Measurements from ENCODE around the gene ADAP1. TPM values are rescaled to one million over a fixed set of nuclear protein-coding genes. Genes with fewer than 3 reads are reported as not detected.

Gene ADAP1
- total and polyA plus RNA-seq, 2 of the 13 experiments (the other 11 are each of a cell fraction or from before 2014, with no cell fraction given) = 10.5 to 24.6 TPM

DNA sequence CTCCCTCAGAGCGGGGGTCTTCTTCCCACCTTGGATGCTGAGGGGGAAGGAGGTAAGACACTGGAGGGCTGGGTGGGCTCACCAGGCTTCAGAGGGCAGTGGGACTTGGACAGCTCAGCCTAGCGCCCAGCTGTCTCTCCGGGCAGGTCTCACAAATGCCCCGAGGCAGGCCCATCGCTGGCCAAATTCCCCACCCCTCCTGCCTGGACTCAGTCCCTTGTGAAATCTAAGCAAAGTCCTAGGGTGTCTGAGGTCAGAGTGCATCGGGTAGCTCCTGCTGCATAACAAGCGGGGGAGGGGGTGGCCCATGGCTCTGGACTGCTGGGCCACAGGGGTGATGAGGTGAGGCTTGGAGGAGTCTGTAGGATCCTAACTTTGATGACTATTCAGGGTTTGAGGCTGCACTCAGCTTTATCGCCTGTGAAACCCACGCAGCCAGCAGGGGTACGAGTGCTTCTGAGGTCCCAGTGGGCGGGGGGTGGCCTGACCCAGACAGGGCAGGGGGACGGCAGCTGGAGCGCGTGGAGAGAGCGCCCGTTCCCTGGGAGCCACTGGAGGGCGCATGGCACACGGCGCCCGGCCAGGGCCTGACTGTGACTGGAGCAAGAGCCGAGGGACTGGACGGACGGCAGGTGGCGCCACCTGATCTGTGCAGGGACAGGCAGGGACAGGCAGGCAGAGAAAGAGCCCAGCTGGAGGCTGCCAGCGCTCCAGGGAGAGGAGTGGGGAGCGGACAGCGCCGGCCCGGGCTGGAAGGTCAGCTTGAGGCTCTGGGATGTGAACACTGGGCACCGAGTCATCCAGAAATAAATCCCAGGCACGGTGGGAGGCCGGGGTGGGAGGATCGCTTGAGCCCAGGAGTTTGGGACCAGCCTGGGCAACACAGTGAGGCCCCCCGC, 38.5 kb upstream of the ADAP1 start (continued):
- TF ChIP-seq, protein P1, sequence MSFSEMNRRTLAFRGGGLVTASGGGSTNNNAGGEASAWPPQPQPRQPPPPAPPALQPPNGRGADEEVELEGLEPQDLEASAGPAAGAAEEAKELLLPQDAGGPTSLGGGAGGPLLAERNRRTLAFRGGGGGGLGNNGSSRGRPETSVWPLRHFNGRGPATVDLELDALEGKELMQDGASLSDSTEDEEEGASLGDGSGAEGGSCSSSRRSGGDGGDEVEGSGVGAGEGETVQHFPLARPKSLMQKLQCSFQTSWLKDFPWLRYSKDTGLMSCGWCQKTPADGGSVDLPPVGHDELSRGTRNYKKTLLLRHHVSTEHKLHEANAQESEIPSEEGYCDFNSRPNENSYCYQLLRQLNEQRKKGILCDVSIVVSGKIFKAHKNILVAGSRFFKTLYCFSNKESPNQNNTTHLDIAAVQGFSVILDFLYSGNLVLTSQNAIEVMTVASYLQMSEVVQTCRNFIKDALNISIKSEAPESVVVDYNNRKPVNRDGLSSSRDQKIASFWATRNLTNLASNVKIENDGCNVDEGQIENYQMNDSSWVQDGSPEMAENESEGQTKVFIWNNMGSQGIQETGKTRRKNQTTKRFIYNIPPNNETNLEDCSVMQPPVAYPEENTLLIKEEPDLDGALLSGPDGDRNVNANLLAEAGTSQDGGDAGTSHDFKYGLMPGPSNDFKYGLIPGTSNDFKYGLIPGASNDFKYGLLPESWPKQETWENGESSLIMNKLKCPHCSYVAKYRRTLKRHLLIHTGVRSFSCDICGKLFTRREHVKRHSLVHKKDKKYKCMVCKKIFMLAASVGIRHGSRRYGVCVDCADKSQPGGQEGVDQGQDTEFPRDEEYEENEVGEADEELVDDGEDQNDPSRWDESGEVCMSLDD (CRISPR knock-in tag; IDR thresholded peaks at IDR 0.05; ENCODE audit: borderline replicate concordance) = 0 out of 2 replicates have a peak, but pooled peaks have one; percentile 69
- no peak for TF ChIP-seq ZNF10 (CRISPR knock-in tag; IDR thresholded peaks at IDR 0.05; ENCODE audit: borderline replicate concordance, low read depth)
- TF ChIP-seq GTF2F1 (IDR thresholded peaks at IDR 0.05; ENCODE audit: low read length) = no peak; the same call in 1 of the 2 replicates
- TF ChIP-seq MLLT10 (CRISPR knock-in tag; IDR thresholded peaks at IDR 0.05) = no peak
- TF ChIP-seq, protein P2, sequence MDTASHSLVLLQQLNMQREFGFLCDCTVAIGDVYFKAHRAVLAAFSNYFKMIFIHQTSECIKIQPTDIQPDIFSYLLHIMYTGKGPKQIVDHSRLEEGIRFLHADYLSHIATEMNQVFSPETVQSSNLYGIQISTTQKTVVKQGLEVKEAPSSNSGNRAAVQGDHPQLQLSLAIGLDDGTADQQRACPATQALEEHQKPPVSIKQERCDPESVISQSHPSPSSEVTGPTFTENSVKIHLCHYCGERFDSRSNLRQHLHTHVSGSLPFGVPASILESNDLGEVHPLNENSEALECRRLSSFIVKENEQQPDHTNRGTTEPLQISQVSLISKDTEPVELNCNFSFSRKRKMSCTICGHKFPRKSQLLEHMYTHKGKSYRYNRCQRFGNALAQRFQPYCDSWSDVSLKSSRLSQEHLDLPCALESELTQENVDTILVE (CRISPR knock-in tag; IDR thresholded peaks at IDR 0.05) = peak; percentile 95
- TF ChIP-seq, protein P3, sequence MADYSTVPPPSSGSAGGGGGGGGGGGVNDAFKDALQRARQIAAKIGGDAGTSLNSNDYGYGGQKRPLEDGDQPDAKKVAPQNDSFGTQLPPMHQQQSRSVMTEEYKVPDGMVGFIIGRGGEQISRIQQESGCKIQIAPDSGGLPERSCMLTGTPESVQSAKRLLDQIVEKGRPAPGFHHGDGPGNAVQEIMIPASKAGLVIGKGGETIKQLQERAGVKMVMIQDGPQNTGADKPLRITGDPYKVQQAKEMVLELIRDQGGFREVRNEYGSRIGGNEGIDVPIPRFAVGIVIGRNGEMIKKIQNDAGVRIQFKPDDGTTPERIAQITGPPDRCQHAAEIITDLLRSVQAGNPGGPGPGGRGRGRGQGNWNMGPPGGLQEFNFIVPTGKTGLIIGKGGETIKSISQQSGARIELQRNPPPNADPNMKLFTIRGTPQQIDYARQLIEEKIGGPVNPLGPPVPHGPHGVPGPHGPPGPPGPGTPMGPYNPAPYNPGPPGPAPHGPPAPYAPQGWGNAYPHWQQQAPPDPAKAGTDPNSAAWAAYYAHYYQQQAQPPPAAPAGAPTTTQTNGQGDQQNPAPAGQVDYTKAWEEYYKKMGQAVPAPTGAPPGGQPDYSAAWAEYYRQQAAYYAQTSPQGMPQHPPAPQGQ (CRISPR knock-in tag; IDR thresholded peaks at IDR 0.05; ENCODE audit: borderline replicate concordance) = no peak
- TF ChIP-seq CAMTA2 (CRISPR knock-in tag; IDR thresholded peaks at IDR 0.05; ENCODE audit: borderline replicate concordance) = no peak
- no peak for TF ChIP-seq TMF1 (CRISPR knock-in tag; IDR thresholded peaks at IDR 0.05; ENCODE audit: low read depth)
- TF ChIP-seq, protein P4, sequence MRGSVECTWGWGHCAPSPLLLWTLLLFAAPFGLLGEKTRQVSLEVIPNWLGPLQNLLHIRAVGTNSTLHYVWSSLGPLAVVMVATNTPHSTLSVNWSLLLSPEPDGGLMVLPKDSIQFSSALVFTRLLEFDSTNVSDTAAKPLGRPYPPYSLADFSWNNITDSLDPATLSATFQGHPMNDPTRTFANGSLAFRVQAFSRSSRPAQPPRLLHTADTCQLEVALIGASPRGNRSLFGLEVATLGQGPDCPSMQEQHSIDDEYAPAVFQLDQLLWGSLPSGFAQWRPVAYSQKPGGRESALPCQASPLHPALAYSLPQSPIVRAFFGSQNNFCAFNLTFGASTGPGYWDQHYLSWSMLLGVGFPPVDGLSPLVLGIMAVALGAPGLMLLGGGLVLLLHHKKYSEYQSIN (CRISPR knock-in tag; IDR thresholded peaks at IDR 0.05; ENCODE audit: borderline replicate concordance) = no peak
- no peak for TF ChIP-seq SRSF4 (IDR thresholded peaks at IDR 0.05; ENCODE audit: low read depth, low read length, poor library complexity, severe bottlenecking)
- TF ChIP-seq, protein P5, sequence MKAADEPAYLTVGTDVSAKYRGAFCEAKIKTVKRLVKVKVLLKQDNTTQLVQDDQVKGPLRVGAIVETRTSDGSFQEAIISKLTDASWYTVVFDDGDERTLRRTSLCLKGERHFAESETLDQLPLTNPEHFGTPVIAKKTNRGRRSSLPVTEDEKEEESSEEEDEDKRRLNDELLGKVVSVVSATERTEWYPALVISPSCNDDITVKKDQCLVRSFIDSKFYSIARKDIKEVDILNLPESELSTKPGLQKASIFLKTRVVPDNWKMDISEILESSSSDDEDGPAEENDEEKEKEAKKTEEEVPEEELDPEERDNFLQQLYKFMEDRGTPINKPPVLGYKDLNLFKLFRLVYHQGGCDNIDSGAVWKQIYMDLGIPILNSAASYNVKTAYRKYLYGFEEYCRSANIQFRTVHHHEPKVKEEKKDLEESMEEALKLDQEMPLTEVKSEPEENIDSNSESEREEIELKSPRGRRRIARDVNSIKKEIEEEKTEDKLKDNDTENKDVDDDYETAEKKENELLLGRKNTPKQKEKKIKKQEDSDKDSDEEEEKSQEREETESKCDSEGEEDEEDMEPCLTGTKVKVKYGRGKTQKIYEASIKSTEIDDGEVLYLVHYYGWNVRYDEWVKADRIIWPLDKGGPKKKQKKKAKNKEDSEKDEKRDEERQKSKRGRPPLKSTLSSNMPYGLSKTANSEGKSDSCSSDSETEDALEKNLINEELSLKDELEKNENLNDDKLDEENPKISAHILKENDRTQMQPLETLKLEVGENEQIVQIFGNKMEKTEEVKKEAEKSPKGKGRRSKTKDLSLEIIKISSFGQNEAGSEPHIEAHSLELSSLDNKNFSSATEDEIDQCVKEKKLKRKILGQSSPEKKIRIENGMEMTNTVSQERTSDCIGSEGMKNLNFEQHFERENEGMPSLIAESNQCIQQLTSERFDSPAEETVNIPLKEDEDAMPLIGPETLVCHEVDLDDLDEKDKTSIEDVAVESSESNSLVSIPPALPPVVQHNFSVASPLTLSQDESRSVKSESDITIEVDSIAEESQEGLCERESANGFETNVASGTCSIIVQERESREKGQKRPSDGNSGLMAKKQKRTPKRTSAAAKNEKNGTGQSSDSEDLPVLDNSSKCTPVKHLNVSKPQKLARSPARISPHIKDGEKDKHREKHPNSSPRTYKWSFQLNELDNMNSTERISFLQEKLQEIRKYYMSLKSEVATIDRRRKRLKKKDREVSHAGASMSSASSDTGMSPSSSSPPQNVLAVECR (CRISPR knock-in tag; IDR thresholded peaks at IDR 0.05; ENCODE audit: borderline replicate concordance) = peak; percentile 83; the same call in 1 of the 2 replicates
- TF ChIP-seq ZC3H4 (CRISPR knock-in tag; IDR thresholded peaks at IDR 0.05; ENCODE audit: borderline replicate concordance) = 0 out of 2 replicates have a peak, but pooled peaks have one; percentile 60
- TF ChIP-seq AGO1 (IDR thresholded peaks at IDR 0.05; ENCODE audit: low read depth, low read length, poor library complexity, severe bottlenecking) = peak; percentile 9
- TF ChIP-seq ZBTB38 (CRISPR knock-in tag; IDR thresholded peaks at IDR 0.05) = peak; percentile 98
- peak; percentile 89 for TF ChIP-seq GFI1 (CRISPR knock-in tag; IDR thresholded peaks at IDR 0.05; ENCODE audit: borderline replicate concordance)
